GM18511 (cell line): ENCODE measurements around the gene TSPAN17.

Experiments
- ATAC-seq: cut with Tn5 transposase; IDR thresholded peaks from one replicate; pipeline ENCODE4 v1.9.1; 2021; ENCODE audit warnings: mild to moderate bottlenecking, moderate library complexity; ENCODE audit not compliant: unreplicated experiment

The TSPAN17 gene

DNA sequence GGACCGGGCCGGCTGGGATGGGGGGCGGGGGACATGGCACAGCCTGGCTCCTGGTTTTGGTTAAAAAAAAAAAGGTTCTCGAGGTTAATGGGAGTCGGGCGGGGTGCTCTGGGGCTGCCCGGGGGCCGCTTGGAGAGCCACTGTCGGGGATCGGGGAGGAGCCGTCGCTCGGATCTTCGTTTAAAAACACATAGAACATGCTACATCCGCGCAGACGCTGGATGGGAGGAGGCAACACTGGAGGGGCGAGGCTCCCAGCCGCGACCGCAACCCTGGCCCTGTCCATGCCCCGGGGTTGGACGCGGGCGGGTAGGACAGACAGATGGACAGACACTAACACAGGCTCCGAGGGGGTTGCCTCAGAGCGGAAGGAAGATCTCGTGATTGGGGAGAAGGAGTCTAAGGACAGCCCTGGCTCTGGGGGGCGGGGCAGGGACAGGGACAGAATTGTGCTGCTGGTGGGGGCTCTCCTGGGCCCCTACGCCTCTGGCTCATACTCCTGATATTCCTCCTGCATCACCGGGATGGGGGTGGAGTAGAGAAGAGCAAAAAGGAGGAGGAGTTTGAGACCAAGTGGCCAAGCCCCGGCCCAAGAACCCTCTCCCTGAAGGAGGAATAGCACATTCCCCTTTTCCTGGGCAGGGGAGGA, 26.8 kb upstream of the TSPAN17 start:
- ATAC-seq, result no peak

DNA sequence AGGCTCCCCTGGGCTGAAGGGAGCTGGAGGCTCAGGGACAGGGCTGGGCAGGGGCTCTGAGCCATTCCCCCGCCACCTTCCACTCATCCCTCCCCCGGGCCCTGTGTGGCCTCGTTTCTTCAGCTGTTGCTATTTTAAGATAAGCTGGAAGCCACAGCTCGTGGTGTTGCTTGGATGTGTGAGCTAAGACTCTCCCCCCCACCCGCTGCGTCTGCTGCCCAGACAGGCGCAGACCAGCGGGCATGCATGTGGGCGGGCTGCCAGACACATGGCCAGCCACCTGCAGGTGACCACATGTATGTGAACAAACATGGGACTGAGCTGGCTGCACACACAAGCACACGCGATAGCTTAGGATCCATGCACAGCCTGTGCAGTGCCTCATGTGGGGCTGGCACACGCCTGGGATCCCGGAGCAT, 25.6 kb upstream of the TSPAN17 start:
- no peak for ATAC-seq

DNA sequence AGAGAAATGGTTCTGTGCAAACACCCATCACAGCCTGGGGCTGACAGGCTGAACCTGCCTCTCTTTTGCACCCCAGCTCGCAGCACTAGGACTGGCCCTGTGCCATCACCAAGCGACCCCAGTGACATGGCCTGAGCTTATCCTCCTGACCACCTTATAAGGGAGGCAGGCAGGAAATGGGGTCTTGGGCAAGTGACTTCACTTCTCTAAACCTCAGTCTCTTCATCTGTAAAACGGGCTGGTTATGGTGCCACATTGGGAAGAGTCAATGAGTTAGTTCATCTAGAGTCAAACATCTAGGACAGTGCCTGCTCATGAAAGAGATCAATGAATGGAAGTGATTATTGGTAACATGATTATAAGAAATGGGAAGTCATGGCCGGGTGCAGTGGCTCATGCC, 23.1 kb upstream of the TSPAN17 start:
- no peak for ATAC-seq

DNA sequence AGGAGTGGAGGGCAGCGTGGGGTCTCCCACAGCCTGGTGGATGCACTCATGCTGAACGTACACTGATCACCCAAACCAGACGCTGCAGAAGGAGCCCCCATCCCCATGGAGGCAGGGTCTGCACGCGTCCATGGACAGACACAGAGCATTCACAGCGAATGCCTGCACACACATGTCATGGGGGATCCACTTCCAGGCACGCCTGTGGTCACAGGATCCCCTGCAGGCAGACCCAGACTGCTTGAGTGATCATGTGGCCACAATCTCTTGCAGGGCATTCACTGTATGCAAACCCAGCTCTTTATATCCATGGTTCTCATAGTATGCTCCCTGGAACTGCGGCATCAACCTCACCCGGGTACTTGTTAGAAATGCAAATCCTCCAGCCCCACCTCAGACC, 22.3 kb upstream of the TSPAN17 start:
- no peak for ATAC-seq

DNA sequence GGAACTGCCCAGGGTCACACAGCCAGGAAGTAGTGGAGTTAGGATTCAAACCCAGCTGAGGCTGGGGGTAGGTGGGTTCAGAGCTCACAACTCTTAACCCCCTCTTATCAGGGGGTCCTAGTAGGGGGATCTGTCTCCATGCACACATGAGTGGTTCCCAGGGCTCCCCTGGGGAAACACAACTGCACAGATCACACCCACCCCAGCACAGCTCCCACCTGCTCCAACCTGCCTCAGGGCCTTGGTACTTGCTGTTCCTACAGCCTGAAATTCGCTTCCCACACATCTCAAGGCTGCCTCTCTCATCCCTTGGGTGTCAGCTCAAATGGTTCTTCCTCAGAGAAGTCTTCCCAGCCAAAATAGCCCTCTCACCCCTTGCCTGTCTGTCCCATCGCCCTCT, 21.8 kb upstream of the TSPAN17 start:
- no peak for ATAC-seq

DNA sequence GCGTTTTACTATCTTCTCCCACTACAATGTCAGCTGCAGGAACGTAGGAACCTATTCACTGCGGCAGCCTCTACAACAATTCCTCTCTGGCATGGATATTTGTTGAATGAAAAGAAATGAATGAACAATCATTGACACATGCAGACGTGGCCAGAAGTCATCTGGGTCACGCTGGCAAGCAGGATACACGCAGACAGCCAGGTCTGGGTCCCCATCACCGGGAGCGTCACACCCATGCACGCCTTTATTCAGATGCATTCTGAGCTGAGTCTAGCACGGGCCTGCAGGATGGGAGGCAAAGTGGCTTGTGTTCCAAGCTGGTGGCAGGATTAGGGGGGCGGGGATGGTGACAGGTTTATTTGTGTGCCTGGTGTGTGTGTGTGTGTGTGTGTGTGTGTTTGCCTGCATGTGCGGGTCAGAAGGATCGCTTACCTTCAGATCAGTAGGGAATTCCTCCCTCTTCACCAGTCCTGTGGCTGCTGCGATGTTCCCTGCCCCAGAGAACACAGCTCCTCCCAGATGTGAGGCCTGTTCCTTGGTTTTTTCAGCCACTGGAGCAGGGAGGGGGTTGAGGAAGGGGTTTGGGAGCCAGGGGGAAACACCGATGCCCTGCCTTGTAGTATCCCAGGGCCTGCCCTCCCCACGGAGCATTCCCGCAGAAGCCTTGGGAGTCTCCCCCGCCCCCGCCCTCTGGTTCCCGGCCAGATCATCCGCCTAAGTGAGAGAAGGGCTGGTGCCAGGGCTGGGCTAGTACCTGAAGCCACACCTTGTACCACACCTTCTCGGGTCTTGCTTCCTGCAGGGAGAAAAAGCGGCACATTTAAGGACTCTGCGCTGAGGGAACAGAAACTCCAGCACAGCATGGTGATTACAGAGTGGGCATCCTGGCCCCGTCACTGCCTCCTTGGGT, 21.1 kb upstream of the TSPAN17 start:
- no peak for ATAC-seq

DNA sequence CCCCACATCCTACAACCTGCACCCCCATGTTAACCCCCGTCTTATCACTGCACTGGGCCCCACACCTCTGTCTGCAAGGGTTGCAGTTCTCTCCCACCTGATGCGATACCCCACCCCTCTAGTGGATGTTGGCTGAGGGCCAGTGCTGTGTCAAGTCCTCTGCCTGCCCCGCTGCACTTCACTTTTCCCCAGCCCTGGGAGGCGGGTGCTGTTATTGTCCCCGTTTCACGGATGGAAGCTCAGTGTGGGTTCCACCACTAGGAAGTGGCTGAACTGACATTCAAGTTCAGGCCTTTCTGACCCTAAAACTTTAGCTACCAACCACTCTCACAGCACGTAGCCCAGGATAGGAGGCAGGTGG, 20.4 kb upstream of the TSPAN17 start:
- ATAC-seq, result no peak

DNA sequence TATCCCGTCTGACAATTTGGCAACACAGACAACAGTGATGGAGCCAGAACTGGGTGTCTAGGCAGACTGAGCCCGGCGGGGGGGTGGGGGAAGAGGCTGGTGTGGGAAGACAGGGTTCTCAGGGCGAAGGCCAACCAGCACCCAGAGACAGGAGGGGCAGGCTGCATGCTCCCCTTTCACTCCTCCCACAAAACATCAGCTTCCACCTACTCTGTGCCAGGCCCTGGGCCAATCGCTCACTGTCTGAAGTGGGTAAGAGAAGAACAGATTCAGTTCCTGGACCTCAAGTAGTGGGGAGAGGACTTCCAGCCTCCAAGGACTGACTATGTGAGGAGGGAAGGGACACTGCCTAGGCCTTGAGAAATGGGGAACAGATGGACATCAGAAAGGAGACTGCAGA, 19.7 kb upstream of the TSPAN17 start:
- ATAC-seq, result no peak

DNA sequence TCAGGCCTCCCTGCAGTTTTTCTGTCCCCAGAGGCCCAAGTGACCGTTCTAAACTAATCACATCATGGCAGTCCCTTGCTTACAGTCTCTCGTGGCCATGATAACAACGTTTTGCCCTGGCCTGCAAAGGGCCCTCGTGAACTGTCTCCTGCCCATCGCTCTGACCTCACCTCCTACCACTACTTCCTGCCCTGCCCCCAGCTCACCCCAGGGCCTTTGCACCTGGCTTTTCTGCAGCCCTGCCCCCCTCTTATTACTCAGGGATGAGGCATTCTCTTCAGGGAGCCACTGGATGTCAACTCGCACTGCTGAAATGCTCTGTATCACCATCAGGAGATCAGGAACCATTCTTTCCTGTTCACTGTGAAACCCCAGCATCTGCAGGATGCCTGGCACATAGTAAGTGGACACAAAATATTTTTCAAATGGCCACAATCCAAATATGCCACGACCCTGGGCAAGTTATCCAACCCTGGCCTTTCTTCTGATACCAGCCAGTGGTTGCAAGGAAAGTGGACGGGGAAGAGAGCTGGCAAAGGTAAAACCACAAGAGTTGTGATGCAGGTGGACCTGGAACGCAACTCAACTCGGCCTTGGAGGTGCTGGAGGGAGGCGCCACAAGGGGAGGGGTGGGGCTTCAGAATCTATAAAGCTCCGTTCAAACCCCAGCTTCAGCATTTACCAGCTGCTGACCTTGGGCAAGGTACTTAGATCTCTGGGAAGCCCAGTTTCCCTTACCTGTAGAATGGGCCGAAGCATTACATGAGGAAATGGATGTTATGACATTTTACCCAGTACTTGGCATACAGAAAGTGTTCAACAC, 18.7 kb upstream of the TSPAN17 start:
- no peak for ATAC-seq

DNA sequence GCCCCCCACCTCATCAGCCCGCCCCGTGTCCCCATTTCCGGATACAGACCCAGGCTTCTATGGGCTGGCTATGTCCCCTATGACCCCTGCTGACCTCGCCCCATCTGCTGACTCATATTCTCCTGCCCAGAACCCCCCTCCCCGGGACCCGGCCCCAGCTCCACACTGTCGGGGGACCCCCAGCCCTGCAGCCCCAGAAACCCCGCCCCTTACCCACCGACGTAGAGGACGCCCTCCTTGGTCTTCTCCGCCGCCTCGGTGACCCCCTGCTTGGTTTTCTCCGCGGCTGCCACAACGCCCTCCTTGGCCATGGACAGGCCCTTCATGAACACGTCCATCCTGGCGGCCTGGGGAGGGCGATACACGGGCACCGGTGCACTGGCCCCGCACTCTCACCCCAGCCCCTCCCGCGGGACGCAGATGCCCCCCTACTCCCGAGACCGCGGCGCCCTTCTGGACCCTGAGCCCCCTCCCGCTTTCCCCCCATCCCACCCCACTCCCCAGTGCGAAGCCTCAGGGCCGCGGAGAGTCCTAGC, 17.9 kb upstream of the TSPAN17 start:
- ATAC-seq, result no peak

DNA sequence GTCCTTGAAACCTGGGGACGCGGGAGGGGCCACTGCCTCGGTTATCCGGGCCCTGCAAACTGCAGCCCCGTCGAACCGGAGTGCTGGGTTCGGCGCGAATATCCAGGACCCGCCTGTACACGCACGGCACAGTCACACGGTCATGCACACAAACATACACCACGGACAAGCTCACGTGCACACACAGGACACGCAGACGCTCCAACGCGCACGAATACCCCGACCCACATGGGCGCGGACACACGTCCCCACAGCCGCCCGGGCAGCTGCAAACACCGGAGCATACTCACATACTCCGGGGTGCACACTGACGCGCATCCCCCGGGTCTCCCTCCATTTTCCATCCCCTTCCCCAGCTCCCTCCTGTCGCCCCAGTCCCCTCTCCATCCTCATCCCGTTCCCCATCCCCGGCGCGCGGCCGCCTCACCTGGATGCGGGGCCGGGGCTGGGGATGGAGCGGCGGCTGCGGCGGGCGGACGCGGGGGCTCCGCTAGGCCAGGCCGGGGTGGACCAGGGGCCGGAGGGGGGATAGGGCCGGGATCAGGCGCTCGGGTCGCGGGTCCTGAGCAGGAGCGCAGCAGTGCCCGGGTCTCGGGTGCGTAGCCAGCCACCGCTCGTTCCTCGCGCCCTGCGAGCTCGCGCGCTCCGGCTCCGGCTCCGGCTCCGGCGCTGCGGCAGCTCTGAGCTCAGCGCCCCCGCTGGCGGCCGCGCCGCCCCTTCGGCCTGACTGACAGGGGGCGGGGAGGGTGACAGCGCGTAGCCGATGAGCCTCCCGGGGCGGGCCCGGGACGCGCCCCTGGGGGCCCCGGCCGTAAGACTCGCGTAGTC, 17.2 kb upstream of the TSPAN17 start, which contains the start of the genes EIF4E1B and SNCB:
Gene EIF4E1B, plus strand, starts transcription at position 823 of the 828 bp plus-strand sequence. CDS start 12,113 bp downstream, outside the sequence.
Gene SNCB, minus strand, starts transcription at position 682 of the 828 bp plus-strand sequence. CDS start 880 bp downstream, outside the sequence.
- ATAC-seq, result no peak

DNA sequence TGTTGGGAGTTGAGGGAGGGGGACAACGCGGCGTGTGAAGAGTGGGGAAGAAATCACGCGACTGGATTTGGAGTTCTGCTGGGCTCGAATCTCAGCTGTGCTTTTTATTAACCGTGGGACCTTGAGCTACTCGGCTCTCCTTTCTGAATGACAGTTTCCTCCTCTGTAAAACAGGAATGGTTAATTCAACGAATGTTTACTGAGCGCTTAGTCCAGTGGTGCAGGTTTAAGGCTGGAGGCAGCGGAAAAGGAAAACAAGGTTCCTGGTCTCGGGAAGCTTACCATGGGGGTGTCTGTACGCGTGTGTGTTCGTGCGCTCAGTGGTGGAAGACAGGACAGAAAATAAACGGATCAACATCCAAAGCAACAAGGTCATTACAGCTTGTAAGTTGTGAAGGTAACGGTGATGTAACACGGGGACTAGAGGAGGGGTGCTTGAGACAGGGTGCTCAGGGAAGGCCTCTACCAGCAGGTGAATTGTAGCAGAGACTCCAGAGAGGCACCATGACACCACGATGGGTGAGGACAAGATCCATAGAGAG, 16.5 kb upstream of the TSPAN17 start:
- no peak for ATAC-seq

DNA sequence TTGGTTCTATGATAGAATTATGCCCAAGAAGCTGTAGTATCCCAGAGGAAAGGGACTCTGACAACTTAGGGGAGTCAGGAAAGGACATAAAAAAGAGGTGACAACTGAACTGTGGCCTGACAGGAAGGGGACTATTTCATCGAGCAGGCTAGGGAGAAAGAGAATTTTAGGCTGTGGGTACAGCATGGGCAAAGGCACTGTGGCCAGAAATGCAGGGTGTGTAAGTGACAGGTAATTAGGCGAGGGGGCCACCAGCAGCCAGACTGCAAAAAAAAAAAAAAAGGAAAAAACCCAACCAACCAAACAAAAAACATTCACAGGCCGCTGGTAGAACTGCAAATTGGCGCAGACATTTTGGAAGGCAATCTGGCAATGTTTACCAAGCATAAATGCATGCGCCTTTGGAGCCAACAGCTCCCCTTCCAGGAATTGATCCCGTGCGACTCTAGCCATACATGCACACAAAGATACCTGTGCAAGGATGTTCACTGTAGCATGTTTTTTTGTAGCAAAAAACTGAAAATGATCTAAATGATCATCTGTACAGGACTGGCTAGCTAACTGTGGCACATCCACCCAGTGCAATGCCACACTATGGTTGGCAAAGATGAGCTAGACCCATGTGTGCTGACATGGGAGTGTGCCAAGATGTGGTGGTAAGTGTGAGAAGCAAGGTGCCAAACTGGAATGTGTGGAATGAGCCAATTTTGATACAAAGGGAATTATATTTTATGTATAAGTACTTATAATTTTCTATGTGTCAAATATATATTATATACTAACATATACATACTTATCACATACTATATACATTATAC, 15.7 kb upstream of the TSPAN17 start:
- no peak for ATAC-seq

DNA sequence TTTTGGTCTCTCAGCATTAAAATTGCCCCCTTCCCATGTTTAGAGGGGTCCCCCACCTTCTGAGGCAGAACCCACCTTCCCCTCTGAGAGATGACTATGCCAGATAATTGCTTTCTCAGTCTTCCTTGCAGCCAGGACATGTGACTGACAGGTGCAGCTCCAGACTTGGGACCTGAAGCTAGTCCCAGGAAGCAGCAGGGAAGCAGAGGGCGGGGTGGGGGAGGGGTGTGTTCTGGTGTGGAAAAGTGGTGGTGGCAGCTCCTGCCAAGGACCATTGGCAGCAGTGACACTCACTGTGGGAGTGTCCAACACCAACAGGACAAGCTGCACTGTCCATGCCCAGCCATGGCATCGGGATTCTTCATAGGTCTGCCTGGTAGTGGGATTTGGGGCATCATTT, 14.5 kb upstream of the TSPAN17 start:
- no peak for ATAC-seq

DNA sequence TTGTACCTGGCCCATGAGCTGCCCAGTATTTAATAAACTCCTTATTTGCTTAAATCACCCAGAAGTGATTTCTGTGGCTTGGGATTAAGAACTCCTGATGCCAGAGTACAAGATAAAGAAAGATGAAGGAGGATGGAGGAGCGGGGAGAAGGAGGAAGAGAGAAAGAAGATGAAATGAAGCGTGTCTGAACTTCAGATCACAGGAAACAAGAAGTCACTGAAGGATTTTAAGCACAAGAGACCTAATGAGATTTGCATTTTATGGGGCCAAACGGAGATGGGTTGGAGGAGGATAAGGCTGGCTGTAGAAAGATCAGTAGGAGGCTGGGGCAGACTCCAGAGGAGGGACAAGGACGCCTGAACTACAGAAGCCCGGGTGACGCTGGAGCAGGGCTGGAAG, 13.7 kb upstream of the TSPAN17 start:
- no peak for ATAC-seq

DNA sequence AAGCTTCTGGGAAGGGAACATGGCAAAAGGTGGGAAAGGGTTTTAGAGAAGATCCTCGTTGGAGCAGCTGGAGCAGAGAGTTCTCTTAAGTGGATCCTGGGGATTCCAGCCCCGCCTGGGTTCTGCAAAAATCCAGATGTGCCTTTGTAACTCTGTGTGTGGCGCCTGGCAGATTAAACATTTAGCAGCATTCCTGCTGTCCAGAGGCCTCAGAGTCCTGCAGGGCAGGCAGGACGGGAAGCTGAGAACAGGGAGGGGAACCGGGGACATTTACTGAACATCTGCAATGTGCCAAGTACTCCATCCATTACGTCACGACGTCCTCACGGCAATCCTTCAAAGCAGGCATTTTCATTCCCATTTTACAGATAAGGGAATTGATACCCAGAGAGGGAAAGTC, 10.9 kb upstream of the TSPAN17 start:
- ATAC-seq, result no peak

DNA sequence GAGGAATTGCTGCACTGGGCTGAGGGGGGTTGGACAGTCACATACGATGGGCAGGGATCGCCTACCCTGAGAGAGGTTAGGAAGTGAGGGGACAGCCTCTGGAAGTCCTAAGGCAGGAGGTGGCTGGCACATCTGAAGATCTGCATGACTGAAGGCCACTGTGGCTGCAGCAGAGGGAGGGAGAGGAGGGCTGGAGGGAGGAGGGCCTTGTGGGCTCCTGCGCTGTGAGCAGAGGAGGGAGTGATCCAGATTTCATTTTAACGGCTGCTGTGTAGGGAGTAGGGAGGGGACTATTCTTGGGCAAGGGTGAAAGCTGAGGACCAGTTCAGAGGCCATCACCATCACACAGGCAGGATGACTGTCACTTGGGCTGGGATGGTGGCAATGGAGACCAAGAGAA, 9.7 kb upstream of the TSPAN17 start:
- ATAC-seq, result no peak

DNA sequence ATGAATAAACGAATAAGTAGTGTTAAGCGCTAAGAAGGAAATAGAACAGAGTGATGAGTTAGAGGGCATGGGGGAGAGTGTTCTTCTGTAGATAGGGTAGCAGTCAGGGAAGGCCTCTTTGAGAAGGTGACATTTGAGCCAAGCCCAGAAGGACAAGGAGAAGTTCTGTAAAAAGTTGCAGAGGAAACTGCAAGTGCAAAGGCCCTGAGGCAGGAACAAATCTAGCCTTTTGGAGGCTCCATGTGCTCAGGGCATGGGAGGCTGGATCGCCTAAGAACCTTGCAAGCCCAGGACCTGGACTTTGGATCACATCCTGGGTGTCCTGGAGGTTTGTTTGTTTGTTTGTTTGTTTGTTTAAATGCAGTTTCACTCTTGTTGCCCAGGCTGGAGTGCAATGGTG, 8.8 kb upstream of the TSPAN17 start:
- no peak for ATAC-seq

DNA sequence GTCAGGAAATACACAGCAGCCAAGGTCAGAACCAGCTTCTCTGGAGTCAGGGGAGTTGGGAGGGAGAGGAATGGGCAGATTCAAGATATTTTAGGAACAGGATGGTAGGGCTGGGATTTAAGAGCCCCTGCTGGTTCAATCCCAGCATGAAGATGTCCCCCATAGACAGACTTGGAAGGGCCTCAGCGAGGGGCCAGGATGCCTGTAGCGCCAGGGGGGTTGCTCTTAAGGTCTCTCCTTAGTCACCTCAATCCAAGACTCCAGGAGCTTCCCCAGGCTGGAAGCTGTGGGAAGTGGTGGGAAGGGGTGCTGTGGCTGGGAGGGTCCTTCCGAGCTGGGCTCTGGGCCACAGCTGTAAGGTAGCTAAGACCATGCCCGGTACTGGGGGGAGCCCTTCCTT, 8.1 kb upstream of the TSPAN17 start:
- ATAC-seq, result no peak
